ENCODE data around the gene KCNQ2.
"Not testable (repeated sequence)": the region's sequence is repeated elsewhere in the genome, so short reads cannot be mapped to it uniquely, and the experiment has no call there.

KCNQ2 gene

DNA sequence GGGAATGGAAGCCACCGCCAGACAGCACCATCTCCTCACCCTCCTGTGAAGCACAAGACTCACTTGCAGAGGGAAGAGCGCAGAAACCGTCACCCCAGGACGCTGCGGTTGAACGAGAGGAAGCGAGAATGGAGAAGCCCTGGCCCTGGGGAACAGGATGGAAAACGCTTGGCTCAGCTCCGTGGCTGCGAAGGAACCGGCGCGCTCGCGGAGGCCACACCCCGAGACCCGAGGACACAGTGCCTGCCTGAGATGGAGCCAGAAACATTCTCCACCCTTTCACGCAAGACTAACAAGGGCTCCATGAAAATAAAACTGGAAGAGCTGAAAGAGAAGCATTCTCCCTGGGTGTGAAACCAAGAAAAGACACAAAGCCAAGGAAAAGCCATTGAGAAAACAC is 86.0 kb downstream of the KCNQ2 start:
- DNase-seq (no peak), ATAC-seq (no peak)
- peaks cover 16% of the 10 kb centered on the region for H3K27me3 Mint-ChIP-seq
- peaks cover 14 to 34% of the 10 kb centered on the region in 2 donors for H3K9me3 Mint-ChIP-seq
- no peak overlapping the region for H3K27ac Mint-ChIP-seq
- H3K4me1 Mint-ChIP-seq: no peaks in the 10 kb centered on the region
- no peak overlapping the region for H3K4me3 Mint-ChIP-seq

DNA sequence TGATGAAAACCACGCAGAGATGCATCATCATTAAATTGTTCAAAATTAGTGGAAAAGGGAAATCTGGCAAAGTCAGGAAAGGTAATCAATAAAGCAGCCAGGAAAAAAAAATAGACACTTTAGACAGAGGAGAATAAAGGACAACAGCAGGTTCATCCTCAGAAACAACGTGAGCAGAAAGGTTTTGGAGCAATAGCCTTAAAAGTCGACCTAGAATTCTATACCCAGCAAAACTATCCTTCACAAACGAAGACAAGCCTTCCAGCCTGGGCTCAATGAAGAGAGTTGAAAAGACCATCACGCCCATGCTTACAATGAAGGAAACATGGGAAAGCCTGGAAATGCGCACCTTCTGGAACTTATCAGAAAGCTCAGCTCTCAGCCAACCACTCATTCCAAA is 86.6 kb downstream of the KCNQ2 start:
- peaks cover 14 to 34% of the 10 kb centered on the region in 2 donors for H3K9me3 Mint-ChIP-seq
- H3K27me3 Mint-ChIP-seq: peaks cover 16% of the 10 kb centered on the region
- DNase-seq (no peak), ATAC-seq (no peak)
- H3K4me3 Mint-ChIP-seq: no peak overlapping the region
- H3K27ac Mint-ChIP-seq: no peak overlapping the region
- no peaks in the 10 kb centered on the region for H3K4me1 Mint-ChIP-seq

DNA sequence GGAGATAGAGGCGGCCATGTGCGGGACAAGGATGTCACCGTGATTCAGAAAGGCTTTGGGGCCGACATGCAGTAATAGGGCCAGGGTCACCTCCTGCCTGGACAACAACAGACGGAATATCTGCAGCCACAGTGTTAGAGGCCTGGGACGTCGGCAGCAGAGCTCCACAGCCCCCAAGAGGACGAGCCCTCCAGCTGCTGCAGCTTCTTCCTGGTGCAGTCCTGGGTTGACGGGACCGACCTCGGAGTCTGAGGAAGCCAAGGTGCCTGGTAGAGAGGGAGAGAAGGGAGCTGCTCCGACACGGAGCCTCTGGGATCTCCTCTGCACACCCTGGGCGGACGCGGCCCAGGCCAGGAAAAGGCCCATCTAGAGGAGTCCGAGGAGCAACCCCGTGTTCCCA is 88.1 kb downstream of the KCNQ2 start:
- H3K4me3 Mint-ChIP-seq: no peak overlapping the region
- H3K9me3 Mint-ChIP-seq: peaks cover 14 to 34% of the 10 kb centered on the region in 2 donors
- ATAC-seq (no peak), DNase-seq (no peak)
- H3K4me1 Mint-ChIP-seq: no peaks in the 10 kb centered on the region
- peaks cover 26% of the 10 kb centered on the region for H3K27me3 Mint-ChIP-seq
- no peak overlapping the region for H3K27ac Mint-ChIP-seq

DNA sequence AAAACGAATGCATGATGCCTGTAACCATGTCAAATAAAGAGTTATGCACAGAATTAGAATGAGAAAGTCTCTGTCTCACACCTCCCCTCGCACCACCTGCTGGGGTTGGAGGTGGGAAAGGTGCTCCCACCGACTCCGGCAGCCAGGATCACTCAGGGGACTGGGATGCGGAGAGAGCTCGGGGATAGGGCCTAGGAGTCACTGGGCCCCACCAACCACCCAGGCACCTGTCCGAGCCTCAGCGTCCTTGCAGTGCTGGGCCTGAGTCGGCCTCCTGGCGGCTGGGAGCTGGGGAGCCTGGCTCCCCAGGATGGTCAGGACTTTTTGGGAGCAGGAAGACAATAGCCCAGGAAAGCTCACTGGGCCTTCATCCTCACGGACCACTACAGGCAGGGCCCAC is 88.9 kb downstream of the KCNQ2 start:
- Mint-ChIP-seq H3K4me1 (no peaks in the 10 kb centered on the region), H3K27me3 (peaks cover 34% of the 10 kb centered on the region), H3K9me3 (peaks cover 14 to 34% of the 10 kb centered on the region in 2 donors), H3K4me3 (no peak overlapping the region), H3K27ac (no peak overlapping the region)
- DNase-seq: no peak
- ATAC-seq: no peak

DNA sequence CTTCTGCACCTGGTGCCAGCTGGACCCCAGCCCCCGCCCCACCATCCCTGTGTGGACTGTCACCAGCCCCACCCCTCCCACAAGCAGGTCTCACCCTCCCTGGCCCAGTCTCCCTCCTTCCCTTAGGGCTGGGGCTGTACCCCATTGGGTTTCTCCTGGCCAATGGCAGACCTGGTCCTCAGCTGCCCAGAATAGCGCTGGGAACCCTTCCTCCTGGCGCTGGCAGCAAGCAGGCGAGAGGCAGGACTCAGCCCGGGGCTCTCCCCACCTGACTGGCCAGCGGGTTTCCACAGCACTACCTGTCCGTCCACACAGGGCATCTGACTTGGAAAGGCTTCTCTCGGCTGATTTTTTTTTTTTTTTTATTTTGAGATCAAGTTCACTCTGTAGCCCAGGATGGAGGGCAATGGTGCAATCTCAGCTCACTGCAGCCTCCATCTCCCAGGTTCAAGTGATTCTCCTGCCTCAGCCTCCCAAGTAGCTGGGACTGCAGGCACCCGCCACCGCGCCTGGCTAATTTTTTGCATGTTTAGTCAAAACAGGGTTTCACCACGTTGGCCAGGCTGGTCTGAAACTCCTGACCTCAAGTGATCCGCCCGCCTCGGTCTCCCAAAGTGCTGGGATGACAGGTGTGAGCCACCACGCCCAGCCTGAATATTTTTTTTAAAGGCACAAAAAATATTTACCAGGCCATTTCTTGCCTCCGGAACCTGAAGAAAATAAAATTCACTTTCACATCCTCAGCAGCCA is 89.7 kb downstream of the KCNQ2 start:
- Mint-ChIP-seq H3K4me1 (no peaks in the 10 kb centered on the region), H3K27me3 (peaks cover 42% of the 10 kb centered on the region), H3K4me3 (no peak overlapping the region), H3K9me3 (peaks cover 14 to 28% of the 10 kb centered on the region in 2 donors), H3K27ac (no peak overlapping the region)
- DNase-seq: no peak
- no peak for ATAC-seq

DNA sequence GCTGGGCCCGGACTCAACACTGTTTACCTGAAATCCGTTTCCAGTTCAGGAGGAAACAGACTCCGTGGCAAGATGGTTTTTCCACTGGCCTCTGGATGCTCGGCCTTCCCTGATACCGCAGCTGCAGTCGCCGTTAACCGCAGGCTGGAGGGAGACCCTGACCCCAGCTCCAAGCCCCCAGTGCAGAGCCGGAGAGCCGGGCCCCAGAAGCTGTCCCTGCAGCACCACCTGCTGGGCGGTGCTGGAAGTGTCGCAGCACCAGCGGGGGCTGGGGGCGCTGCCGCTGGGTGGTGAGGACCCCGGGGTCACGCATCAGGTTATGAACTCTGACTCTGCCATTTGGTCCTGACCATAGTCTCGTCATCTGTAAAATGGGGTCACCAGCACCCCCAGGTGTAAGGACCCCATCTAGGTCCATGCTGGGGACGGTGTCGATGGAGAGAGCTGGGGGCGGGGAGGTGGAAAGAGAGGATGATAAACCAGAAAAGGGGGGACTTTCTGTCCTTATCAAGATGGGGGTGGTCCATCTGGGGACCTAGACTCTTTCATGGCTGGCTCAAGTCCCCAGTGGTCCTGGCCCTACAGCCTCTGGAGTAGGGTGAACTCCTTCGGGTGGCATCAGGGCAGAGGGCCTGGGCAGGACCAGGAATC is 90.5 kb downstream of the KCNQ2 start:
- peaks cover 5% of the 10 kb centered on the region for H3K4me1 Mint-ChIP-seq
- ATAC-seq (peak; percentile 46), DNase-seq (peak; percentile 37 to 40)
- peaks cover 51% of the 10 kb centered on the region for H3K27me3 Mint-ChIP-seq
- H3K27ac Mint-ChIP-seq: no peak overlapping the region
- H3K4me3 Mint-ChIP-seq: no peak overlapping the region
- peaks cover 9 to 20% of the 10 kb centered on the region in 2 donors for H3K9me3 Mint-ChIP-seq

DNA sequence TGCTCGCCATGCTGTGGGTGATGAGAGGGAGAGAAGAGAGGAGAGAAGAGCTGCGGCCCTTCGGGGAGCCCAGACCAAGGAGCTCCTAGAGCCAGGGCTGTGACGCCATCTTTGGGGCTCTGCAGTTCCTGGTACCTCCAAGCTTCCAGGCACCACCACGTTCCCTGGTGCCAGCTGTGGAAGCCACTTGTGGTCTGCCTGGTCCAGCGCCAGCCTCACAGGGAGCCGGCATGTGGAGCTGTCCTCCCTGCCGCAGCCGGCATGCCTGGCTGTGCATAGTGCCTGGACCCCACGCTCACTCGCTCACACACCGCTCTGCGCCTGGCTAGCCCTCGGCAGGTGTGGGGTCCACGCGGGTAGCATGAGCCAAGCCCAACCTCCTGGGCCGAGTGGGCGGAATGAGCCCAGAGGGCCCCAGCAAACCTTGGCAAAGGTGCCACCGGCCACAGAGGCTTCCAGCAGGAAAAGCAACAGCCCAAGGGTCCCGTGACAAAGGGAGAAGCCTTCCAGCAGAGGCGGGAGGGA is 92.0 kb downstream of the KCNQ2 start:
- Mint-ChIP-seq H3K4me1 (peaks cover 5% of the 10 kb centered on the region), H3K9me3 (peaks cover 3 to 5% of the 10 kb centered on the region in 2 donors), H3K27ac (no peak overlapping the region), H3K27me3 (peaks cover 56% of the 10 kb centered on the region), H3K4me3 (no peak overlapping the region)
- no peak for DNase-seq
- ATAC-seq: no peak

DNA sequence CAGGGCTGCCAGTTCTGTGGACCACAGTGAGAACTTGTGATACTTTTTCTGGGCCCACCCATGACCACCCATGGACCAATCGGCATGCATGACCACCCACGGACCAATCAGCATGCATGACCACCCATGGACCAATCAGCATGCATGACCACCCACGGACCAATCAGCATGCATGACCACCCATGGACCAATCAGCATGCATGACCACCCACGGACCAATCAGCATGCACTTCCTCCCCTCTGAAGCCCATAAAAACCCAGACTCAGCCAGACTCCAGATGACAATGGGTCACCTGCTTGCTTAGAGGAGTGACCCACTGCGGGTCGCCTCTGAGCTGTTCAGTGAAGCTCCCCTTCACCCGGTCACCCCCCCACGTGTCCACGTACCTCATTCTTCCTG is 92.6 kb downstream of the KCNQ2 start:
- ATAC-seq, H3K4me3 Mint-ChIP-seq, DNase-seq, H3K9me3 Mint-ChIP-seq, H3K4me1 Mint-ChIP-seq, H3K27ac Mint-ChIP-seq: not testable (repeated sequence)
- H3K27me3 Mint-ChIP-seq: peaks cover 56% of the 10 kb centered on the region

DNA sequence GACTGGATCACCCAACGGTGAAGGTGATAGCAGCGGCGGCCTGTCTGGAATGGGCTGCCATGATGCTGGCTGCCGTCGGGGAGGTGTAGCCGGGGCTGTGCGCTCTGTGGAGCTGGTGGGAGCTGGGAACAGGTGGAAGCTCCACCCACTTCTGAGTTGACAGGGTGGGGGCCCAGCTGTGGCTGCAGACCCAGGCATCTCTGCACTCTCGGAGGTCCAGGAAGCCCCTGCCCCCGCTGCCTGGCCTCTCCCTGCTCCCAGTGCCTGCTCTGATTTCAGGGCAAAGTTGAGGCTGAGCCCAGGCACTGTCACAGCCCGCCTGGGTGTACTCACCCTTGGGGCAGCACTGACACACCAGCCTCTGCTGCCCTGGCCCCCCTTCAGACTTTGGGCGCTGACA is 93.2 kb downstream of the KCNQ2 start:
- Mint-ChIP-seq H3K27ac (no peak overlapping the region), H3K4me1 (peaks cover 5% of the 10 kb centered on the region)
- ATAC-seq: no peak

DNA sequence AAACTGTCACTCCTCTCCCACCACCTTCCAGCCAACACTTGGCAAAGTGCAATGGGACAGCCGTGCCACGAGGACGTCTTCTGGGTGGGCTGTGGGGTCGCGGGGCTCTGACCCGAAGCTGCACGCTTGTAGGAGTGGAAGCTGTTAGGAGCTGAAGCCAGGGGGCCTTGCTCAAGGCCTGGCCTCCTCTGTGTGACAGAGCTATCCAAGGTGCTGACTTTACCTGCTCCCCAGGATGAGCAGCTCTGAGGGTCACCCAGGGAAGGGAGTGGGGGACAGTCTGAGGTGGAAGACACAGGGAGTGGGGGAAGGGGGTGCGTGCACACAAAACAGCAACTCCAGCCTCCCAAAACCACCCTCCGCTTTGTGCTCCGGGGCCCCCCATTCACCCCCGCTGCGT is 93.8 kb downstream of the KCNQ2 start:
- DNase-seq: no peak
- ATAC-seq: no peak
- Mint-ChIP-seq H3K27ac (no peak overlapping the region), H3K4me1 (peaks cover 5% of the 10 kb centered on the region), H3K4me3 (no peak overlapping the region), H3K27me3 (peaks cover 54% of the 10 kb centered on the region), H3K9me3 (no peaks in the 10 kb centered on the region)

More for the DNA sequence above, 93.2 kb downstream of the KCNQ2 start:
- peaks cover 56% of the 10 kb centered on the region for H3K27me3 Mint-ChIP-seq
- H3K4me3 Mint-ChIP-seq: no peak overlapping the region
- H3K9me3 Mint-ChIP-seq: no peaks in the 10 kb centered on the region
- no peak for DNase-seq

DNA sequence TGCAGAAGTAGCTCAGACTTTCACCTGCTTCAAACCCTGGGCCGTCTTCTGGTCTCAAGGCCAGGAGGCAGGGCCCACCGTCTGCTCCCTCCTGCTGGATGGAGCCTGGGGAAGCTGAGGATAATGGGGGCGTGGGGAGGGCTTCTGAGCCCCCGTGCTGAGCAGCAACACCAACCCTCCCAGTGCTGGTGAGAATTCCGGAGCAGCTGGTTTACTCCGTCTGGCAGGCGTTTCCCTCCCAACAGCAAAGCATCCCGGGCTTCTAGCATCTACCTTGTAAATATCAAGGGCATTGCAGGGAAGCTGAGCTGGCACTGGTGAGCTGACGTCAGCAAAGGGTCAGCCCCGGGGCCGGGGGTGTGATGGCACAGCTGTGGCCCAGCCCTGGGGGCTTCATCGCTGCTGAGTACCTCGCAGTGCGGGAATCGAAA is 94.5 kb downstream of the KCNQ2 start:
- DNase-seq (no peak), ATAC-seq (no peak)
- H3K27ac Mint-ChIP-seq: no peak overlapping the region
- peaks cover 50% of the 10 kb centered on the region for H3K27me3 Mint-ChIP-seq
- peaks cover 5% of the 10 kb centered on the region for H3K4me1 Mint-ChIP-seq
- no peak overlapping the region for H3K4me3 Mint-ChIP-seq
- no peaks in the 10 kb centered on the region for H3K9me3 Mint-ChIP-seq

DNA sequence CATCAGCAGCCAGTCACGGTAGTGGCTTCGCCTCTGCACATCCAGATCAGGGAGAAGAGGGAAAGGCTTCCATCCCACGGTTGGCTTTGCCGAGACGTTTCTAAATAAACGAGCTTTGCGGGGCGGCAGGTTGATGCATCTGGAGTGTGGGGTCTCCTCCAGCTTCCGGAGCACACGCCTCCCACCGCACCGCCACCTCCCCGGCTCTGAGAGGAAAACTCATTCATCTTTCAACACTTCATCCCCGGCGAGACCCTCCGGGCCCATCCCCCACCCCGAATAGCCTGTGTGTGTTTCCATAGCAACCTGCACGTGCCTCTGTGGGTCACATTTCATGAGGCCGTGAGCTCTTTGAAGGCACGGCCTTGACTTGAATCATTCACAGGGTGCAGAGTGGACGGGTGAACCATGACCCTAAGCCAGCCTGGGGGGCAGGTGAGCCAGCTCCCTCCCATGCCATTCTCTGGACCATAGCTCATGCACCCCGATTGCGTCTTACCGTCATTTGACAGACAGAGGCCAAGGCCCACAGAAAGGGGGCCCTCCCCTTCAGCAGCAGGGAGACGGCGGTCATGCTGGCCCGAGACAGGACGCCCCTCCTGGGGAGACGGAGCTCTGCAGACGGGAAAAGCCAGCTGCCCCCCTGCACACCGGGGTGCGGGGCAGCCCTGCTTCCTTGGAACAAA is 95.1 kb downstream of the KCNQ2 start:
- no peak for ATAC-seq
- no peak overlapping the region for H3K4me3 Mint-ChIP-seq
- no peaks in the 10 kb centered on the region for H3K9me3 Mint-ChIP-seq
- H3K4me1 Mint-ChIP-seq: peaks cover 5% of the 10 kb centered on the region
- no peak overlapping the region for H3K27ac Mint-ChIP-seq
- H3K27me3 Mint-ChIP-seq: peaks cover 55% of the 10 kb centered on the region
- no peak for DNase-seq

DNA sequence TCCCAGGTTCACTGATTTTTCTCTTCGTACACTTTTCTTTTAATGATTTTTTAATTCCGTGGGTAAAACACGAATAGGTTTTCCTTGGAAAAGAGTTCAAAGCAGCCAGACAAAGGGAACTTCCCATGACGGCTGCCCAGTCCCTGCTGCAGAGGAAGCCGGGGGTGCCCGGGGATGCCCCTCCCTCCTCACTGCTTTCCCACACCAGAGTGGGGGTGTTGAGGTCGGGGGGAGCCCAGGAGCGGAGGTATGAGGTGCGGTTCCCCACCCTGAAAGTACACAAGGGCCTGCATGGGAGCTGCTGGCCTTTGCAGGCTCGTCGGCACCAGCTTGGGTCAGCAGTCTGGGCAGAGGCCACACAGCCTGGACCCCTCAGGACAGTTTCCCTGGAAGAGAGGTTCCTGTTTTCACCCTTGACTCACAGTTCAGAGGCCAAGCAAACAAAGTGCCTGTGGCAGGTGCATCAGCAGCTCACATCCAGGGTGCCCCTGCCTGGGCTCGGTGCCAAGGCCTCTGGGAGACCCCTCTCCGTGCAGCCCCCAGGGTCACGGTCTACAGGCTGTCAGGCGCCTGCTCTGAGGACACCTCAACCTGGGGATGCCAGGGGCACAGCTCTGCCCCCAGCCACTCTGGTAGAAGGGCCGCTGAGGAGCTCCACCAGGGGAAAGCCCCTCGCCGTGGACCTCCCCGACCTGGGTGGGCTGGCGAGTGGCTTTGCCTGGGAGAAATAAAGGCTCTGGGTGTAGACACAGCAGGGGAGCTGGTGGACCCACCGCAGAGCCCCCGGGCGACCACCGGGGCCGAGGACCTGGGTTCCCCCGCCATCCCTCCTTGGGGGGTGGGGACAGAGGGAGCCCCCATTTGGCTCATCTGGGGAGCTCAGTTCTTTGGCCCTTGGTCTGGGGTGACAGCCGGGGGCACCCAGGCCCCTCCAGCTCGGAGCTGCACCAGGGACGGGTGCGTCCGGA is 95.9 kb downstream of the KCNQ2 start:
- Mint-ChIP-seq H3K27ac (no peak overlapping the region), H3K4me1 (peaks cover 5% of the 10 kb centered on the region), H3K9me3 (no peaks in the 10 kb centered on the region), H3K4me3 (no peak overlapping the region), H3K27me3 (peaks cover 59% of the 10 kb centered on the region)
- DNase-seq (no peak), ATAC-seq (no peak)

DNA sequence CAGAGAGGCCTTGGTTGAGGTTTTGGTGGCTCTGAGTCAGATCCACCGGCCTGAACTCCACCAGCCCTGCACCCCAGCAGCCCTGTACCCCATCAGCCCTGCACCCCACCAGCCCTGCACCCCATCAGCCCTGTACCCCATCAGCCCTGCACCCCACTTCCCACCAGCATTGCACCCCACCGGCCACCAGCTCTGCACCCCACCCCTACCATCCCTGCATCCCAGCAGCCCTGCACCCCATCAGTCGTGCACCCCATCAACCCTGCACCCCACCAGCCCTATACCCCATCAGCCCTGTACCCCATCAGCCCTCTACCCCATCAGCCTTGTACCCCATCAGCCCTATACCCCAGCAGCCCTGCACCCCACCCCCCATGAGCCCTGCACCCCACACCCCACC is 97.0 kb downstream of the KCNQ2 start:
- no peaks in the 10 kb centered on the region for H3K9me3 Mint-ChIP-seq
- H3K27ac Mint-ChIP-seq: no peak overlapping the region
- DNase-seq (no peak), ATAC-seq (no peak)
- H3K4me1 Mint-ChIP-seq: peaks cover 5% of the 10 kb centered on the region
- peaks cover 66% of the 10 kb centered on the region for H3K27me3 Mint-ChIP-seq
- H3K4me3 Mint-ChIP-seq: no peak overlapping the region

DNA sequence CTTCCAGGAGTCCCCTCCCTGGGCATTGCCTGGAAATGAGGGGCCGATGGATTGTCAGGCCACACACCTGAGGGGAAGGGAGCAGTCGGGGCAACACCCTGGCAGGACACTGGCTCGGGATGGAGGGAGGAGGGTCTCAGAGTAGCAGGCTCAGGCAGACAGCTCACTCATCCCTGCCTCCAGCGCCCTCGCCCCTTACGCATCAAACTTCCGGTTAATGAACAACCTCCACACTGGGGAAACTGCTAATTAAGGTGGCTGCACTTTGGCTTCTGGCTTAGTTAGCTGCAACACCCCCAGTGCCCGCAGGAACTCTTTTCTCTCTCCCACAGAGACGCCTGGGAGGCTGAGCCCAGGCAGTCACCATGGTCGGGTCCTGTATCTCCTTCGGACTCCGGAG is 98.0 kb downstream of the KCNQ2 start:
- DNase-seq (no peak), ATAC-seq (no peak)
- no peak overlapping the region for H3K27ac Mint-ChIP-seq
- peaks cover 58% of the 10 kb centered on the region for H3K27me3 Mint-ChIP-seq
- H3K4me3 Mint-ChIP-seq: no peak overlapping the region
- no peaks in the 10 kb centered on the region for H3K9me3 Mint-ChIP-seq
- peaks cover 5% of the 10 kb centered on the region for H3K4me1 Mint-ChIP-seq

All from stimulated activated naive CD8-positive, alpha-beta T cell treated with anti-CD3 and anti-CD28 coated beads, Interleukin-15, amount 100 ng/mL, for 72 hours (primary cell).